Testis (tissue), 3 donors: ENCODE data around the gene MUC2. TPM values are rescaled to one million over a fixed set of nuclear protein-coding genes. Genes with fewer than 3 reads are reported as not detected.

Experiments used
- DNase-seq: peaks from one replicate; pipeline ENCODE4 v3.0.0-alpha.2; 2019
- H3K27ac ChIP-seq, 2 donors: fragments of 200-600 bp; sonication (generic); one replicate each; pipeline ENCODE4 v1.5.1; 2019
- H3K27me3 ChIP-seq: fragments of 200-600 bp; sonication (generic); one replicate; pipeline ENCODE4 v1.5.1; 2019
- H3K36me3 ChIP-seq: fragments of 200-600 bp; sonication (generic); one replicate; pipeline ENCODE4 v1.5.1; 2017; ENCODE audit warnings: low read depth; ENCODE audit errors: missing control alignments
- H3K4me1 ChIP-seq: fragments of 200-600 bp; sonication (generic); one replicate; pipeline ENCODE4 v1.5.1; 2019
- H3K4me3 ChIP-seq, 2 donors: fragments of 200-600 bp; sonication (generic); one replicate each; pipeline ENCODE4 v1.5.1; 2017 to 2019
- H3K9me3 ChIP-seq: fragments of 200-600 bp; sonication (generic); one replicate; pipeline ENCODE4 v1.5.1; 2017
- CTCF ChIP-seq, 3 experiments: fragments of 450-650 bp in 2 of 3; fragments of 200-600 bp in 1 of 3; sonication (generic) in 1 of 3; IDR thresholded peaks; one replicate each; pipeline ENCODE4 v1.5.1; 2016 to 2019; ENCODE audit warnings: antibody characterized with exemption in 3 of 3, mild to moderate bottlenecking in 2 of 3, moderate library complexity in 1 of 3
- POLR2A ChIP-seq: fragments of 450-650 bp; IDR thresholded peaks from one replicate; pipeline ENCODE4 v1.6.1; 2017; ENCODE audit warnings: antibody characterized with exemption, mild to moderate bottlenecking, moderate library complexity
- WGBS, 2 donors: methylation state at CpG; one replicate each; pipeline ENCODE4 v1.1.5; 2018; 5-methylcytosine and 5-hydroxymethylcytosine counted together
- intact Hi-C: fragments of 100-400 bp; cut with DNase I; formaldehyde crosslinking; loops from one replicate; pipeline ENCODE4 v1.15.1; 2023; ENCODE audit warnings: low total_unique reads
- polyA plus RNA-seq: library from polyadenylated mRNA; stranded (reverse); fragments of 350-450 nt; fragmentation: Illumina TruSeq; extraction: RNeasy Lipid Tissue Mini Kit (QIAGEN cat#74804); gene quantifications from one replicate; pipeline ENCODE4 v1.2.3, GENCODE V29; 2014; ENCODE audit warnings: low read depth, low replicate concordance; ENCODE audit not compliant: insufficient read depth
- total RNA-seq, 2 donors: library from RNA; depleted of rRNA; stranded (reverse); fragments of >200 nt; gene quantifications; one replicate each; pipeline ENCODE4 v1.2.3, GENCODE V29; 2016

MUC2 gene
- total and polyA plus RNA-seq, 3 donors from 2014 or later, result 0.41 to 0.93 (median 0.47) TPM

GRCh38 chr11:1067812-1068496 is 6.7 kb upstream of the MUC2 start:
- no peaks in the 10 kb centered on the region for H3K36me3 ChIP-seq

GRCh38 chr11:1069740-1070139 is 4.9 kb upstream of the MUC2 start:
- H3K27me3 ChIP-seq, result no peaks in the 10 kb centered on the region
- intact Hi-C loops, result no loop called here
- TF ChIP-seq POLR2A, result no peak

More at GRCh38 chr11:1067812-1068496, 6.7 kb upstream of the MUC2 start:
- H3K27me3 ChIP-seq, result no peaks in the 10 kb centered on the region
- TF ChIP-seq POLR2A, result no peak
- TF ChIP-seq CTCF (IDR thresholded peaks at IDR 0.05), result no peak
- no peak overlapping the region for H3K27ac ChIP-seq
- no peak for DNase-seq
- H3K4me3 ChIP-seq, result no peak overlapping the region
- H3K9me3 ChIP-seq, result no peaks in the 10 kb centered on the region
- peaks cover under 1% of the 10 kb centered on the region for H3K4me1 ChIP-seq
- intact Hi-C loops, result no loop called here
- WGBS, 2 donors, result 88% methylated on average over 8 of the region's 8 CpGs

DNA sequence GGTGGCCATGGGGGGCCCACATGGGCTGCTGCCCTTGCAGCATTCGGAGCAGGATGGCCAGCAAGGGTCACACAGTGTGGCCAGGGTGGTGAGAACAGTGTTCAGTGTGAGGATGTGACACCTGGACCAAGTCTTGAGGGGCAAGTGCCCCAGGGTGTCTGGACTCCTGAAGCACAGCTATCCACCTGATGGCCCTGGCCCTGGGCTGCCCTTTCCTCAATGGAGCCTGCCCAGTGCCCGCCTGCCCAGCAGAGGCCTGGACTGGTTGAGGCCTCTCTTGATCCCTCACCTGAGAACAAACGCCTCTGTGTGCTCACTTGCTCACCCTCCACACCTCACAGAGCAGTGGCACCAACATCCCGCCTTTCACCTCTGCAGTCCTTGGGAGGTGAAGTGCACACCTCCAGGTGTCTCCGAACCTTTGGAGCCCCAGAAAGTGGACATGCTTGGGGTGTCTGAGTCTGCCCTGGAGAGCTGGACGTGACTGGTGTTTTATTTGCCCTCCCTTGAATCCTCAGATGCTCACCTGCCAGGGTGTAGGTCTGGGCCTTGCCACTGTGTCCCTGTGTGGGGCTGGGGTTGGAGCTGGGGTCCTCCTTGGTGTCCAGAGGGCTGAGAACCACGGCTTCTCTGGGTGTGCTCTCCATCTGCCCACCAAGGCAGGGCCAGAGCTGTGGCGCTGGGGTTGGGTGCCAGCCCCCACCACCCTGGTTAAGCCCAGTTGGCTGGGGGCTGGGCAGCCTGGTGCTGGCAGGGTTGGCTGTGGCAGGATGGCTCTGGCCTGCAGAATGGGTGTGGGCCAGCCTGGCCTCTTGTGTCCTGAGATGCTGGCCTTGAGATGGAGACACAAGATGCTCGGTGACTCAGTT is 3.8 kb upstream of the MUC2 start:
- Histone ChIP-seq H3K4me1 (peaks cover 7% of the 10 kb centered on the region), H3K9me3 (no peaks in the 10 kb centered on the region), H3K27ac (no peak overlapping the region), H3K27me3 (no peaks in the 10 kb centered on the region), H3K4me3 (no peak overlapping the region), H3K36me3 (no peaks in the 10 kb centered on the region)
- TF ChIP-seq POLR2A (no peak), CTCF (IDR thresholded peaks at IDR 0.05) (no peak)
- intact Hi-C loops, result no loop called here
- DNase-seq, result no peak
- 96 to 97% methylated on average over 4 to 9 of the region's 9 CpGs for WGBS, 2 donors

More at GRCh38 chr11:1069740-1070139, 4.9 kb upstream of the MUC2 start:
- Histone ChIP-seq H3K36me3 (no peaks in the 10 kb centered on the region), H3K4me1 (peaks cover 7% of the 10 kb centered on the region), H3K4me3 (no peak overlapping the region), H3K9me3 (no peaks in the 10 kb centered on the region), H3K27ac (no peak overlapping the region)
- DNase-seq, result no peak

- H3K9me3 ChIP-seq, result no peaks in the 10 kb centered on the region
- intact Hi-C loops, result no loop called here
- H3K4me3 ChIP-seq, result no peak overlapping the region
- H3K27ac ChIP-seq, result no peak overlapping the region
- WGBS, 2 donors, result 69 to 75% methylated on average over 14 to 21 of the region's 21 CpGs
- H3K4me1 ChIP-seq, result peaks cover 7% of the 10 kb centered on the region
- TF ChIP-seq CTCF (IDR thresholded peaks at IDR 0.05), result no peak
- no peak for DNase-seq
- no peaks in the 10 kb centered on the region for H3K27me3 ChIP-seq
- H3K36me3 ChIP-seq, result no peaks in the 10 kb centered on the region
Observed at GRCh38 chr11:1071571-1072115, 3.0 kb upstream of the MUC2 start.

GRCh38 chr11:1072116-1072820 is 2.4 kb upstream of the MUC2 start:
- no peak for TF ChIP-seq POLR2A
- TF ChIP-seq CTCF (IDR thresholded peaks at IDR 0.05), result no peak
- H3K9me3 ChIP-seq, result no peaks in the 10 kb centered on the region
- intact Hi-C loops, result no loop called here
- no peaks in the 10 kb centered on the region for H3K27me3 ChIP-seq
- peaks cover 7% of the 10 kb centered on the region for H3K4me1 ChIP-seq
- no peaks in the 10 kb centered on the region for H3K36me3 ChIP-seq
- no peak overlapping the region for H3K4me3 ChIP-seq
- DNase-seq, result no peak
- no peak overlapping the region for H3K27ac ChIP-seq
- WGBS, 2 donors, result 58 to 63% methylated on average over 17 to 18 of the region's 18 CpGs
